Measurements from ENCODE around the gene DIP2C. TPM values are rescaled to one million over a fixed set of nuclear protein-coding genes. Genes with fewer than 3 reads are reported as not detected.
"Not testable (repeated sequence)": the region's sequence is repeated elsewhere in the genome, so short reads cannot be mapped to it uniquely, and the experiment has no call there.

Gene DIP2C
- total RNA-seq, 1 experiment from 2014 or later, result 5.3 TPM

- no peak for DNase-seq (ENCODE audit: extremely low read depth, low read depth)
Observed at GRCh38 chr10:615583-616152, 73.8 kb downstream of the DIP2C start.

GRCh38 chr10:614790-615582 lies 74.5 kb downstream of the DIP2C start:
- DNase-seq (ENCODE audit: extremely low read depth, low read depth), result no peak

- DNase-seq (ENCODE audit: extremely low read depth, low read depth), result no peak
Observed at GRCh38 chr10:614139-614711, 75.2 kb downstream of the DIP2C start.

- DNase-seq (ENCODE audit: extremely low read depth, low read depth), result no peak
Observed at GRCh38 chr10:613271-614138, 76.0 kb downstream of the DIP2C start.

- DNase-seq (ENCODE audit: extremely low read depth, low read depth), result no peak
Observed at GRCh38 chr10:612696-613095, 76.8 kb downstream of the DIP2C start.

GRCh38 chr10:610642-611305 lies 78.7 kb downstream of the DIP2C start:
- not testable (repeated sequence) for DNase-seq (ENCODE audit: extremely low read depth, low read depth)

- no peak for DNase-seq (ENCODE audit: extremely low read depth, low read depth)
Observed at GRCh38 chr10:609868-610545, 79.5 kb downstream of the DIP2C start.

GRCh38 chr10:609262-609658 lies 80.2 kb downstream of the DIP2C start:
- DNase-seq (ENCODE audit: extremely low read depth, low read depth), result no peak

GRCh38 chr10:608331-609261 lies 80.9 kb downstream of the DIP2C start:
- no peak for DNase-seq (ENCODE audit: extremely low read depth, low read depth)

- DNase-seq (ENCODE audit: extremely low read depth, low read depth), result no peak
Observed at GRCh38 chr10:607545-608185, 81.8 kb downstream of the DIP2C start.

GRCh38 chr10:606762-607544 lies 82.5 kb downstream of the DIP2C start:
- no peak for DNase-seq (ENCODE audit: extremely low read depth, low read depth)

GRCh38 chr10:605632-606325 lies 83.7 kb downstream of the DIP2C start:
- DNase-seq (ENCODE audit: extremely low read depth, low read depth), result no peak

- DNase-seq (ENCODE audit: extremely low read depth, low read depth), result no peak
Observed at GRCh38 chr10:604716-605631, 84.5 kb downstream of the DIP2C start.

GRCh38 chr10:603745-604144 lies 85.7 kb downstream of the DIP2C start:
- DNase-seq (ENCODE audit: extremely low read depth, low read depth), result no peak

- DNase-seq (ENCODE audit: extremely low read depth, low read depth), result no peak
Observed at GRCh38 chr10:602391-603005, 87.0 kb downstream of the DIP2C start.

- DNase-seq (ENCODE audit: extremely low read depth, low read depth), result no peak
Observed at GRCh38 chr10:601660-601963, 87.9 kb downstream of the DIP2C start.
